Progenitor cell of endocrine pancreas (in vitro differentiated cells): ENCODE data around the gene SYCE1. TPM values are rescaled to one million over a fixed set of nuclear protein-coding genes. Genes with fewer than 3 reads are reported as not detected.
"Not testable (repeated sequence)": the region's sequence is repeated elsewhere in the genome, so short reads cannot be mapped to it uniquely, and the experiment has no call there.

Experiments used
- DNase-seq: peaks from one replicate; pipeline ENCODE4 v3.0.0; 2021; ENCODE audit warnings: low spot score; ENCODE audit not compliant: unreplicated experiment
- H3K27ac Mint-ChIP-seq: 2 replicates; pipeline ENCODE4 v1.8.0; 2021; ENCODE audit warnings: mild to moderate bottlenecking, moderate library complexity, mixed read lengths
- H3K27me3 Mint-ChIP-seq: 2 replicates; pipeline ENCODE4 v1.8.0; 2021; ENCODE audit warnings: mixed read lengths
- H3K36me3 Mint-ChIP-seq: 2 replicates; pipeline ENCODE4 v1.8.0; 2022; ENCODE audit warnings: mixed read lengths; ENCODE audit not compliant: insufficient read depth
- H3K4me1 Mint-ChIP-seq: 2 replicates; pipeline ENCODE4 v1.8.0; 2021; ENCODE audit warnings: low read depth, mixed read lengths
- H3K4me3 Mint-ChIP-seq: 2 replicates; pipeline ENCODE4 v1.8.0; 2021; ENCODE audit warnings: low read depth, mild to moderate bottlenecking, moderate library complexity, mixed read lengths
- H3K9me3 Mint-ChIP-seq: 2 replicates; pipeline ENCODE4 v1.8.0; 2021; ENCODE audit warnings: low read depth, mixed read lengths
- total RNA-seq: library from RNA; stranded (reverse); gene quantifications from 2 replicates; pipeline ENCODE4 v1.2.1, GENCODE V29; 2021
- TF ChIP-seq, protein P1 (sequence below): fragments of 200-600 bp; sonication (generic); IDR thresholded peaks from one replicate; pipeline ENCODE4 v1.5.0; 2021; ENCODE audit warnings: antibody characterized with exemption, mild to moderate bottlenecking; ENCODE audit not compliant: unreplicated experiment

SYCE1 gene
- total RNA-seq, 1 donor from 2014 or later, result not detected

DNA sequence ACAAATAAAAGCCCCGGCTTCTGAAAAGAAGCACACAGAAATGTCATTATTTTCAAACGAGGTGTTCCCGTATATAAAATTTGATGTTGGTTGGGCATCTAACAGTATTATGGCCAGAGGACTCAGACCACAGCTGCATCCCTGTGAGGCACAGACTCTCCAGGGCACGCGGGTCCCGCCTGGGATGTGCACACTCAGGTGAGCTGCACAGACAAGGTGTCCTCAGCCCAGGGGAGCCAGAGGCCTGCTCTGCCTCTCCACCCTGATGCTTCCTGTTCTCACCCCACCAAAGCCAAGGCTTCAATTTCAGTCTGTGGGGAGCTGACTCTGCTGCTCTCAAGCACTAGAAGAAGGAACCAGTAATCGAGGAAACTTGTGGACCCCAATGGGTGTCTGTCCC is 39.9 kb downstream of the SYCE1 start:
- TF ChIP-seq, protein P1, sequence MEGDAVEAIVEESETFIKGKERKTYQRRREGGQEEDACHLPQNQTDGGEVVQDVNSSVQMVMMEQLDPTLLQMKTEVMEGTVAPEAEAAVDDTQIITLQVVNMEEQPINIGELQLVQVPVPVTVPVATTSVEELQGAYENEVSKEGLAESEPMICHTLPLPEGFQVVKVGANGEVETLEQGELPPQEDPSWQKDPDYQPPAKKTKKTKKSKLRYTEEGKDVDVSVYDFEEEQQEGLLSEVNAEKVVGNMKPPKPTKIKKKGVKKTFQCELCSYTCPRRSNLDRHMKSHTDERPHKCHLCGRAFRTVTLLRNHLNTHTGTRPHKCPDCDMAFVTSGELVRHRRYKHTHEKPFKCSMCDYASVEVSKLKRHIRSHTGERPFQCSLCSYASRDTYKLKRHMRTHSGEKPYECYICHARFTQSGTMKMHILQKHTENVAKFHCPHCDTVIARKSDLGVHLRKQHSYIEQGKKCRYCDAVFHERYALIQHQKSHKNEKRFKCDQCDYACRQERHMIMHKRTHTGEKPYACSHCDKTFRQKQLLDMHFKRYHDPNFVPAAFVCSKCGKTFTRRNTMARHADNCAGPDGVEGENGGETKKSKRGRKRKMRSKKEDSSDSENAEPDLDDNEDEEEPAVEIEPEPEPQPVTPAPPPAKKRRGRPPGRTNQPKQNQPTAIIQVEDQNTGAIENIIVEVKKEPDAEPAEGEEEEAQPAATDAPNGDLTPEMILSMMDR, result no peak
- H3K27ac Mint-ChIP-seq, result no peak overlapping the region
- DNase-seq, result no peak
- no peaks in the 10 kb centered on the region for H3K4me1 Mint-ChIP-seq
- no peaks in the 10 kb centered on the region for H3K36me3 Mint-ChIP-seq
- H3K27me3 Mint-ChIP-seq, result no peaks in the 10 kb centered on the region
- H3K4me3 Mint-ChIP-seq, result no peak overlapping the region
- peaks cover 35% of the 10 kb centered on the region for H3K9me3 Mint-ChIP-seq

DNA sequence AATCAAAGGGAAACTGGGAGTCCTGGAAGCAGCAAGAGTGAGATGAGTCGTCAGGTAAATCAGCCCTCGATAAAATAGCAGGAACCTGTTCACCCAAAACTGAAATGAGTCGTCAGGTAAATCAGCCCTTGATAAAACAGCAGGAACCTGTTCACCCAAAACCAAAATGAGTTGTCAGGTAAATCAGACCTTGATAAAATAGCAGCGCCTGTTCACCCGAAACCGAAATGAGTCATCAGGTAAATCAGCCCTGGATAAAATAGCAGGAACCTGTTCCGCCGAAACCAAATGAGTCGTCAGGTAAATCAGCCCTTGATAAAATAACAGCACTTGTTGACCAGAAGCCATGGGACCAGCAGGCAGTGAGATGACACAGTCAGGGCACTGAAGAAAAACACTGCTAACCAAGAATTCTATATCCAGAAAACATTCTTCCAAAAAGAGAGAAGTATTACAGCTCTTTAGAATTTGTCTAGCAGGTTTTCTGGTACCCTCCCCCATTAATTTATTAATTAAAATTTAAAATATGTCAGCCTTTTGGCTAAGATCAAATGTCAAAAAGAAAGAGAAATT is 41.7 kb downstream of the SYCE1 start:
- no peaks in the 10 kb centered on the region for H3K4me1 Mint-ChIP-seq
- no peaks in the 10 kb centered on the region for H3K27me3 Mint-ChIP-seq
- TF ChIP-seq, protein P1, result no peak
- no peaks in the 10 kb centered on the region for H3K36me3 Mint-ChIP-seq
- no peak overlapping the region for H3K4me3 Mint-ChIP-seq
- peaks cover 37% of the 10 kb centered on the region for H3K9me3 Mint-ChIP-seq
- DNase-seq, result no peak
- H3K27ac Mint-ChIP-seq, result no peak overlapping the region

GRCh38 chr10:133520193-133520738 is 45.1 kb downstream of the SYCE1 start:
- Mint-ChIP-seq H3K27ac (no peak overlapping the region), H3K9me3 (peaks cover 49% of the 10 kb centered on the region), H3K27me3 (no peaks in the 10 kb centered on the region), H3K4me1 (no peaks in the 10 kb centered on the region), H3K4me3 (no peak overlapping the region), H3K36me3 (no peaks in the 10 kb centered on the region)
- no peak for DNase-seq
- TF ChIP-seq, protein P1, result no peak

GRCh38 chr10:133518517-133518916 is 46.9 kb downstream of the SYCE1 start:
- H3K4me3 Mint-ChIP-seq, H3K27ac Mint-ChIP-seq, H3K36me3 Mint-ChIP-seq, H3K4me1 Mint-ChIP-seq, H3K27me3 Mint-ChIP-seq, DNase-seq: not testable (repeated sequence)
- H3K9me3 Mint-ChIP-seq, result peaks cover 57% of the 10 kb centered on the region

- TF ChIP-seq, protein P1, result no peak
- no peak overlapping the region for H3K4me3 Mint-ChIP-seq
- H3K27me3 Mint-ChIP-seq, result no peaks in the 10 kb centered on the region
- DNase-seq, result no peak
- no peak overlapping the region for H3K27ac Mint-ChIP-seq
- H3K9me3 Mint-ChIP-seq, result peaks cover 55% of the 10 kb centered on the region
- H3K4me1 Mint-ChIP-seq, result no peaks in the 10 kb centered on the region
- no peaks in the 10 kb centered on the region for H3K36me3 Mint-ChIP-seq
Measured at GRCh38 chr10:133516057-133516456, 49.3 kb downstream of the SYCE1 start.

GRCh38 chr10:133515471-133515870 is 49.9 kb downstream of the SYCE1 start:
- Mint-ChIP-seq H3K27ac (no peak overlapping the region), H3K4me1 (no peaks in the 10 kb centered on the region), H3K36me3 (no peaks in the 10 kb centered on the region), H3K9me3 (peaks cover 57% of the 10 kb centered on the region), H3K4me3 (no peak overlapping the region), H3K27me3 (no peaks in the 10 kb centered on the region)
- no peak for DNase-seq
- TF ChIP-seq, protein P1, result no peak
